HepG2 (cell line): ENCODE results near the gene TPM2.

ENCODE experiments used
- EZH2 ChIP-seq: conservative IDR thresholded peaks from 2 replicates; pipeline ENCODE4 v1.6.1; 2012; ENCODE audit warnings: mild to moderate bottlenecking, low read depth, low read length, moderate library complexity
- MAX ChIP-seq: IDR thresholded peaks from 2 replicates; pipeline ENCODE4 v1.6.1; 2012; ENCODE audit warnings: inconsistent platforms
- NAIF1 ChIP-seq: sonication (generic); formaldehyde crosslinking; IDR thresholded peaks from 2 replicates; pipeline ENCODE4 v1.5.0; 2020; ENCODE audit warnings: mild to moderate bottlenecking, missing genetic modification reagents, borderline replicate concordance
- NR3C1 ChIP-seq: sonication (generic); formaldehyde crosslinking; IDR thresholded peaks from 2 replicates; pipeline ENCODE4 v1.4.0; 2020; ENCODE audit warnings: missing genetic modification reagents
- ZNF841 ChIP-seq: sonication (generic); formaldehyde crosslinking; IDR thresholded peaks from 2 replicates; pipeline ENCODE4 v1.8.1; 2023; ENCODE audit warnings: missing genetic modification reagents, borderline replicate concordance

- TF ChIP-seq ZNF841 (CRISPR knock-in tag) (no peak), EZH2 (no peak), NAIF1 (no peak), MAX (no peak), NR3C1 (CRISPR knock-in tag) (no peak)
Observed at GRCh38 chr9:35687972-35688557, 1.7 kb downstream of the TPM2 start.
